GM23338 (cell line): ENCODE results near the gene EREG. TPM values are rescaled to one million over a fixed set of nuclear protein-coding genes. Genes with fewer than 3 reads are reported as not detected.

Experiments used
- ATAC-seq: fragments of 200-7000 bp; cut with Tn5 transposase; 3 replicates; pipeline ENCODE4 v1.9.1; 2020
- DNase-seq: peaks from one replicate; pipeline ENCODE4 v3.0.0-alpha.2; 2015; ENCODE audit warnings: low spot score
- H2AFZ ChIP-seq: fragments of 200-600 bp; sonication (generic); 2 replicates; pipeline ENCODE4 v1.8.0; 2016; ENCODE audit warnings: antibody characterized with exemption, mild to moderate bottlenecking, moderate library complexity
- H3F3A ChIP-seq: fragments of 200-600 bp; sonication (generic); replicated peaks from 2 replicates; pipeline ENCODE4 v1.8.0; 2017; ENCODE audit warnings: antibody characterized with exemption, mixed run types, low read depth
- H3K27ac ChIP-seq: fragments of 200-600 bp; sonication (generic); 2 replicates; pipeline ENCODE4 v1.6.1; 2016; ENCODE audit warnings: low read depth
- H3K27me3 ChIP-seq: fragments of 200-600 bp; sonication (generic); 2 replicates; pipeline ENCODE4 v1.8.0; 2016; ENCODE audit warnings: mild to moderate bottlenecking, mixed run types, moderate library complexity; ENCODE audit not compliant: insufficient read depth
- H3K36me3 ChIP-seq: fragments of 200-600 bp; sonication (generic); 2 replicates; pipeline ENCODE4 v1.8.0; 2016; ENCODE audit warnings: mild to moderate bottlenecking; ENCODE audit not compliant: insufficient read depth
- H3K4me1 ChIP-seq: fragments of 200-600 bp; sonication (generic); 2 replicates; pipeline ENCODE4 v1.8.0; 2016; ENCODE audit warnings: mild to moderate bottlenecking, moderate library complexity; ENCODE audit not compliant: insufficient read depth
- H3K4me2 ChIP-seq: fragments of 200-600 bp; sonication (generic); 2 replicates; pipeline ENCODE4 v1.7.1; 2017; ENCODE audit warnings: mixed run types
- H3K4me3 ChIP-seq: fragments of 200-600 bp; sonication (generic); 2 replicates; pipeline ENCODE4 v1.6.1; 2016; ENCODE audit warnings: mixed run types
- H3K79me2 ChIP-seq: fragments of 200-600 bp; sonication (generic); replicated peaks from 2 replicates; pipeline ENCODE4 v1.8.0; 2017; ENCODE audit warnings: mild to moderate bottlenecking; ENCODE audit not compliant: insufficient read depth
- H3K9me2 ChIP-seq: fragments of 200-600 bp; sonication (generic); 2 replicates; pipeline ENCODE4 v1.8.0; 2017; ENCODE audit not compliant: insufficient read depth
- H4K20me1 ChIP-seq: fragments of 200-600 bp; sonication (generic); replicated peaks from 2 replicates; pipeline ENCODE4 v1.8.0; 2017; ENCODE audit warnings: mild to moderate bottlenecking; ENCODE audit not compliant: insufficient read depth
- H3K27ac Mint-ChIP-seq: 2 replicates; pipeline ENCODE4 v1.8.0; 2020; ENCODE audit warnings: inconsistent platforms, mild to moderate bottlenecking, moderate library complexity, mixed read lengths
- H3K27me3 Mint-ChIP-seq: 3 replicates; pipeline ENCODE4 v1.8.0; 2022; ENCODE audit warnings: low read depth, mild to moderate bottlenecking, moderate library complexity, mixed read lengths, inconsistent platforms; ENCODE audit not compliant: insufficient read depth, poor library complexity
- H3K36me3 Mint-ChIP-seq: 3 replicates; pipeline ENCODE4 v1.8.0; 2021; ENCODE audit warnings: low read depth, mild to moderate bottlenecking, inconsistent platforms, moderate library complexity, mixed read lengths
- H3K4me1 Mint-ChIP-seq: 3 replicates; pipeline ENCODE4 v1.8.0; 2020; ENCODE audit warnings: mild to moderate bottlenecking, inconsistent platforms, mixed read lengths
- H3K4me3 Mint-ChIP-seq: 3 replicates; pipeline ENCODE4 v1.8.0; 2021; ENCODE audit warnings: moderate library complexity, mild to moderate bottlenecking, inconsistent platforms, mixed read lengths
- H3K9me3 Mint-ChIP-seq: 3 replicates; pipeline ENCODE4 v1.8.0; 2020; ENCODE audit warnings: moderate library complexity, mild to moderate bottlenecking, inconsistent platforms, mixed read lengths
- CREB1 ChIP-seq: fragments of 250-450 bp; sonication (Bioruptor Pico); IDR thresholded peaks from 2 replicates; pipeline ENCODE4 v1.5.0; 2020; ENCODE audit warnings: low read depth, mild to moderate bottlenecking, moderate library complexity
- CTCF ChIP-seq, 2 experiments: fragments of 200-600 bp in 1 of 2; sonication (generic) in 1 of 2; conservative IDR thresholded peaks; 2 replicates each; pipeline versions ENCODE4 v1.5.1 to v1.6.1; 2016 to 2017; ENCODE audit warnings: antibody characterized with exemption in 2 of 2, low read depth in 2 of 2, mild to moderate bottlenecking in 2 of 2, moderate library complexity in 1 of 2
- EZH2 ChIP-seq: fragments of 200-600 bp; sonication (generic); IDR thresholded peaks from one replicate; pipeline ENCODE4 v1.8.0; 2017; ENCODE audit warnings: antibody characterized with exemption, mild to moderate bottlenecking, low read depth; ENCODE audit not compliant: unreplicated experiment
- EZH2phosphoT487 ChIP-seq: fragments of 200-600 bp; sonication (generic); IDR thresholded peaks from one replicate; pipeline ENCODE4 v1.8.1; 2018; ENCODE audit warnings: antibody characterized with exemption; ENCODE audit not compliant: unreplicated experiment
- JUNB ChIP-seq: IDR thresholded peaks from one replicate; pipeline ENCODE4 v1.6.1; 2016; ENCODE audit warnings: antibody characterized with exemption; ENCODE audit not compliant: unreplicated experiment
- NANOG ChIP-seq: IDR thresholded peaks from 2 replicates; pipeline ENCODE4 v1.6.1; 2016; ENCODE audit warnings: antibody characterized with exemption, borderline replicate concordance
- POLR2AphosphoS5 ChIP-seq: IDR thresholded peaks from 2 replicates; pipeline ENCODE4 v1.6.1; 2016; ENCODE audit warnings: antibody characterized with exemption, low read depth
- REST ChIP-seq: IDR thresholded peaks from one replicate; pipeline ENCODE4 v1.6.1; 2018; ENCODE audit warnings: antibody characterized with exemption; ENCODE audit not compliant: unreplicated experiment
- STAT1 ChIP-seq: IDR thresholded peaks from one replicate; pipeline ENCODE4 v1.6.1; 2016; ENCODE audit warnings: antibody characterized with exemption; ENCODE audit not compliant: unreplicated experiment
- ZNF114 ChIP-seq: fragments of 250-450 bp; sonication (Bioruptor Pico); IDR thresholded peaks from 2 replicates; pipeline ENCODE4 v1.5.0; 2020; ENCODE audit warnings: mild to moderate bottlenecking, moderate library complexity
- ZNF331 ChIP-seq: fragments of 250-450 bp; sonication (Bioruptor Pico); IDR thresholded peaks from 2 replicates; pipeline ENCODE4 v1.5.0; 2020; ENCODE audit warnings: low read depth, mild to moderate bottlenecking, moderate library complexity
- polyA plus RNA-seq: library from polyadenylated mRNA; unstranded; fragments of >200 nt; fragmentation: Nextera tagmentation; extraction: Ambion mirVana; gene quantifications from 2 replicates; pipeline ENCODE4 v1.2.1, GENCODE V29; 2016
- total RNA-seq: library from RNA; depleted of rRNA; stranded (reverse); fragments of >200 nt; shearing (Covaris generic); gene quantifications from 2 replicates; pipeline ENCODE4 v1.2.3, GENCODE V29; 2014
- TF ChIP-seq, protein P1 (sequence below): fragments of 250-450 bp; sonication (Bioruptor Pico); IDR thresholded peaks from 2 replicates; pipeline ENCODE4 v1.5.0; 2020; ENCODE audit warnings: mild to moderate bottlenecking, moderate library complexity
- TF ChIP-seq, protein P2 (sequence below): IDR thresholded peaks from 2 replicates; pipeline ENCODE4 v1.6.1; 2016; ENCODE audit warnings: antibody characterized with exemption

Gene EREG
- total and polyA plus RNA-seq, 2 experiments from 2014 or later, result not detected

DNA sequence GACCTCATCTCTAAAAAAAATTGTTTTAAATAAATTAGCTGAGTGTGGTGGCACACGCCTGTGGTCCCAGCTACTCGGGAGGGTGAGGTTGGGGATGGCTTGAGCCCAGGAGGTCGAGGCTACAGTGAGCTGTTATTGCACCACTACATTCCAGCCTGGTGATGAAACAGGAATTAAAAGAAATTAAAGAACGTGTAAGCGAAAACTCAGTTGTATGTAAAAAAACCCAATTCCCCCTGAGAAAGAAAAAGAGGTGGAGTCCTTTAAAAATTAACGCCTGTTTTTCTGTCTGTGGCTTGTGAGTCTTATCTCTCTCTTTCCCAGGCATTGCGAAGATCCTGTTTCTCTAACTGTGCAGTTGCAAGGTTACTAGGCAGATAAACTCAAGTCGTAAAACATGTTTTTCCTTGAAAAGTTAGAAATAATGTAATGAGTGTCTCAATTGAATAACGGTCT lies 34.6 kb upstream of the EREG start:
- no peaks in the 10 kb centered on the region for H3K27me3 ChIP-seq
- Mint-ChIP-seq H3K27ac (no peak overlapping the region; the same call in 1 of the 2 replicates), H3K4me3 (no peak overlapping the region), H3K4me1 (peaks cover 5% of the 10 kb centered on the region; the same call in 1 of the 3 replicates), H3K27me3 (no peaks in the 10 kb centered on the region), H3K9me3 (peaks cover 5% of the 10 kb centered on the region; the same call in 2 of the 3 replicates), H3K36me3 (peaks cover 6% of the 10 kb centered on the region; the same call in 1 of the 3 replicates)
- TF ChIP-seq ZNF331 (CRISPR knock-in tag) (no peak), CTCF (conservative IDR thresholded peaks at IDR 0.05; ENCODE audit: low read depth in 2 of 2) (no peak), REST (no peak), STAT1 (no peak), JUNB (no peak), ZNF114 (CRISPR knock-in tag) (no peak), CREB1 (CRISPR knock-in tag) (no peak), NANOG (no peak), POLR2AphosphoS5 (no peak), EZH2phosphoT487 (no peak), EZH2 (no peak)
- TF ChIP-seq, protein P1, sequence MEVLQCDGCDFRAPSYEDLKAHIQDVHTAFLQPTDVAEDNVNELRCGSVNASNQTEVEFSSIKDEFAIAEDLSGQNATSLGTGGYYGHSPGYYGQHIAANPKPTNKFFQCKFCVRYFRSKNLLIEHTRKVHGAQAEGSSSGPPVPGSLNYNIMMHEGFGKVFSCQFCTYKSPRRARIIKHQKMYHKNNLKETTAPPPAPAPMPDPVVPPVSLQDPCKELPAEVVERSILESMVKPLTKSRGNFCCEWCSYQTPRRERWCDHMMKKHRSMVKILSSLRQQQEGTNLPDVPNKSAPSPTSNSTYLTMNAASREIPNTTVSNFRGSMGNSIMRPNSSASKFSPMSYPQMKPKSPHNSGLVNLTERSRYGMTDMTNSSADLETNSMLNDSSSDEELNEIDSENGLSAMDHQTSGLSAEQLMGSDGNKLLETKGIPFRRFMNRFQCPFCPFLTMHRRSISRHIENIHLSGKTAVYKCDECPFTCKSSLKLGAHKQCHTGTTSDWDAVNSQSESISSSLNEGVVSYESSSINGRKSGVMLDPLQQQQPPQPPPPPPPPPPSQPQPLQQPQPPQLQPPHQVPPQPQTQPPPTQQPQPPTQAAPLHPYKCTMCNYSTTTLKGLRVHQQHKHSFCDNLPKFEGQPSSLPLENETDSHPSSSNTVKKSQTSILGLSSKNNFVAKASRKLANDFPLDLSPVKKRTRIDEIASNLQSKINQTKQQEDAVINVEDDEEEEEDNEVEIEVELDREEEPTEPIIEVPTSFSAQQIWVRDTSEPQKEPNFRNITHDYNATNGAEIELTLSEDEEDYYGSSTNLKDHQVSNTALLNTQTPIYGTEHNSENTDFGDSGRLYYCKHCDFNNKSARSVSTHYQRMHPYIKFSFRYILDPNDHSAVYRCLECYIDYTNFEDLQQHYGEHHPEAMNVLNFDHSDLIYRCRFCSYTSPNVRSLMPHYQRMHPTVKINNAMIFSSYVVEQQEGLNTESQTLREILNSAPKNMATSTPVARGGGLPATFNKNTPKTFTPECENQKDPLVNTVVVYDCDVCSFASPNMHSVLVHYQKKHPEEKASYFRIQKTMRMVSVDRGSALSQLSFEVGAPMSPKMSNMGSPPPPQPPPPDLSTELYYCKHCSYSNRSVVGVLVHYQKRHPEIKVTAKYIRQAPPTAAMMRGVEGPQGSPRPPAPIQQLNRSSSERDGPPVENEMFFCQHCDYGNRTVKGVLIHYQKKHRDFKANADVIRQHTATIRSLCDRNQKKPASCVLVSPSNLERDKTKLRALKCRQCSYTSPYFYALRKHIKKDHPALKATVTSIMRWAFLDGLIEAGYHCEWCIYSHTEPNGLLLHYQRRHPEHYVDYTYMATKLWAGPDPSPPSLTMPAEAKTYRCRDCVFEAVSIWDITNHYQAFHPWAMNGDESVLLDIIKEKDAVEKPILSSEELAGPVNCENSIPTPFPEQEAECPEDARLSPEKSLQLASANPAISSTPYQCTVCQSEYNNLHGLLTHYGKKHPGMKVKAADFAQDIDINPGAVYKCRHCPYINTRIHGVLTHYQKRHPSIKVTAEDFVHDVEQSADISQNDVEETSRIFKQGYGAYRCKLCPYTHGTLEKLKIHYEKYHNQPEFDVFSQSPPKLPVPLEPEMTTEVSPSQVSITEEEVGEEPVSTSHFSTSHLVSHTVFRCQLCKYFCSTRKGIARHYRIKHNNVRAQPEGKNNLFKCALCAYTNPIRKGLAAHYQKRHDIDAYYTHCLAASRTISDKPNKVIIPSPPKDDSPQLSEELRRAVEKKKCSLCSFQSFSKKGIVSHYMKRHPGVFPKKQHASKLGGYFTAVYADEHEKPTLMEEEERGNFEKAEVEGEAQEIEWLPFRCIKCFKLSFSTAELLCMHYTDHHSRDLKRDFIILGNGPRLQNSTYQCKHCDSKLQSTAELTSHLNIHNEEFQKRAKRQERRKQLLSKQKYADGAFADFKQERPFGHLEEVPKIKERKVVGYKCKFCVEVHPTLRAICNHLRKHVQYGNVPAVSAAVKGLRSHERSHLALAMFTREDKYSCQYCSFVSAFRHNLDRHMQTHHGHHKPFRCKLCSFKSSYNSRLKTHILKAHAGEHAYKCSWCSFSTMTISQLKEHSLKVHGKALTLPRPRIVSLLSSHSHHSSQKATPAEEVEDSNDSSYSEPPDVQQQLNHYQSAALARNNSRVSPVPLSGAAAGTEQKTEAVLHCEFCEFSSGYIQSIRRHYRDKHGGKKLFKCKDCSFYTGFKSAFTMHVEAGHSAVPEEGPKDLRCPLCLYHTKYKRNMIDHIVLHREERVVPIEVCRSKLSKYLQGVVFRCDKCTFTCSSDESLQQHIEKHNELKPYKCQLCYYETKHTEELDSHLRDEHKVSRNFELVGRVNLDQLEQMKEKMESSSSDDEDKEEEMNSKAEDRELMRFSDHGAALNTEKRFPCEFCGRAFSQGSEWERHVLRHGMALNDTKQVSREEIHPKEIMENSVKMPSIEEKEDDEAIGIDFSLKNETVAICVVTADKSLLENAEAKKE (CRISPR knock-in tag), result no peak
- TF ChIP-seq, protein P2, sequence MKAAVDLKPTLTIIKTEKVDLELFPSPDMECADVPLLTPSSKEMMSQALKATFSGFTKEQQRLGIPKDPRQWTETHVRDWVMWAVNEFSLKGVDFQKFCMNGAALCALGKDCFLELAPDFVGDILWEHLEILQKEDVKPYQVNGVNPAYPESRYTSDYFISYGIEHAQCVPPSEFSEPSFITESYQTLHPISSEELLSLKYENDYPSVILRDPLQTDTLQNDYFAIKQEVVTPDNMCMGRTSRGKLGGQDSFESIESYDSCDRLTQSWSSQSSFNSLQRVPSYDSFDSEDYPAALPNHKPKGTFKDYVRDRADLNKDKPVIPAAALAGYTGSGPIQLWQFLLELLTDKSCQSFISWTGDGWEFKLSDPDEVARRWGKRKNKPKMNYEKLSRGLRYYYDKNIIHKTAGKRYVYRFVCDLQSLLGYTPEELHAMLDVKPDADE, result no peak
- no peaks in the 10 kb centered on the region for H4K20me1 ChIP-seq
- no peak overlapping the region for H2AFZ ChIP-seq
- H3K79me2 ChIP-seq, result no peaks in the 10 kb centered on the region
- H3K4me2 ChIP-seq, result no peak overlapping the region
- 0 out of 2 replicates have a peak, but pooled peaks cover 3% of the 10 kb centered on the region for H3K4me1 ChIP-seq
- no peaks in the 10 kb centered on the region; the same call in 1 of the 2 replicates for H3K9me2 ChIP-seq
- H3F3A ChIP-seq, result no peaks in the 10 kb centered on the region
- no peak overlapping the region for H3K27ac ChIP-seq
- H3K4me3 ChIP-seq, result no peak overlapping the region
- ATAC-seq (no peak), DNase-seq (no peak)
- no peaks in the 10 kb centered on the region for H3K36me3 ChIP-seq
